HepG2 (cell line): ENCODE results near the gene EFEMP2. TPM values are rescaled to one million over a fixed set of nuclear protein-coding genes. Genes with fewer than 3 reads are reported as not detected.

Experiments used
- ARNT ChIP-seq: fragments of 450-650 bp; IDR thresholded peaks from 2 replicates; pipeline ENCODE4 v1.6.1; 2017
- BCL6 ChIP-seq: IDR thresholded peaks from 2 replicates; pipeline ENCODE4 v1.6.1; 2016; ENCODE audit warnings: missing genetic modification reagents, missing compliant biosample characterization
- CHD2 ChIP-seq: IDR thresholded peaks from 2 replicates; pipeline ENCODE4 v1.6.1; 2011; ENCODE audit warnings: low read depth, low read length, improper control_type of control experiment
- DMAP1 ChIP-seq: IDR thresholded peaks from 2 replicates; pipeline ENCODE4 v1.6.1; 2016
- FOXJ3 ChIP-seq: sonication (generic); formaldehyde crosslinking; IDR thresholded peaks from 2 replicates; pipeline ENCODE4 v1.4.0; 2020; ENCODE audit warnings: missing genetic modification reagents, mild to moderate bottlenecking, borderline replicate concordance
- MAFG ChIP-seq: sonication (generic); formaldehyde crosslinking; IDR thresholded peaks from 2 replicates; pipeline ENCODE4 v1.5.1; 2020; ENCODE audit warnings: mild to moderate bottlenecking, missing genetic modification reagents
- SAP130 ChIP-seq: IDR thresholded peaks from 2 replicates; pipeline ENCODE4 v1.6.1; 2016; ENCODE audit warnings: low read depth
- SMAD9 ChIP-seq: sonication (generic); formaldehyde crosslinking; IDR thresholded peaks from 2 replicates; pipeline ENCODE4 v1.5.1; 2020; ENCODE audit warnings: mild to moderate bottlenecking, missing genetic modification reagents
- SP2 ChIP-seq: sonication (generic); formaldehyde crosslinking; IDR thresholded peaks from 2 replicates; pipeline ENCODE4 v1.5.1; 2020; ENCODE audit warnings: mild to moderate bottlenecking, missing genetic modification reagents
- UBTF ChIP-seq: sonication (generic); formaldehyde crosslinking; IDR thresholded peaks from 2 replicates; pipeline ENCODE4 v1.4.0; 2020; ENCODE audit warnings: mild to moderate bottlenecking, missing genetic modification reagents
- ZBTB40 ChIP-seq, 2 experiments: fragments of 450-650 bp in 1 of 2; sonication (generic) in 1 of 2; formaldehyde crosslinking in 1 of 2; IDR thresholded peaks; 2 replicates each; pipeline versions ENCODE4 v1.6.1 to v1.8.0; 2016 to 2022; ENCODE audit warnings: antibody characterized with exemption in 1 of 2, mild to moderate bottlenecking in 1 of 2, missing genetic modification reagents in 1 of 2
- ZFY ChIP-seq: sonication (generic); formaldehyde crosslinking; IDR thresholded peaks from 2 replicates; pipeline ENCODE4 v1.4.0; 2020; ENCODE audit warnings: missing genetic modification reagents
- ZKSCAN8 ChIP-seq: IDR thresholded peaks from 2 replicates; pipeline ENCODE4 v1.6.1; 2016; ENCODE audit warnings: borderline replicate concordance, missing genetic modification reagents, missing compliant biosample characterization
- ZNF101 ChIP-seq: sonication (generic); formaldehyde crosslinking; IDR thresholded peaks from 2 replicates; pipeline ENCODE4 v1.4.0; 2020; ENCODE audit warnings: mild to moderate bottlenecking, low read depth, missing genetic modification reagents, borderline replicate concordance
- ZNF496 ChIP-seq: sonication (generic); formaldehyde crosslinking; IDR thresholded peaks from 2 replicates; pipeline ENCODE4 v1.8.1; 2023; ENCODE audit warnings: mild to moderate bottlenecking, moderate library complexity, missing genetic modification reagents; ENCODE audit not compliant: insufficient replicate concordance
- ZNF605 ChIP-seq: sonication (generic); formaldehyde crosslinking; IDR thresholded peaks from 2 replicates; pipeline ENCODE4 v1.8.0; 2022; ENCODE audit warnings: mild to moderate bottlenecking, missing genetic modification reagents
- ZNF652 ChIP-seq: IDR thresholded peaks from 2 replicates; pipeline ENCODE4 v1.6.1; 2016; ENCODE audit warnings: low read depth, borderline replicate concordance
- ZNF660 ChIP-seq: sonication (generic); formaldehyde crosslinking; IDR thresholded peaks from 2 replicates; pipeline ENCODE4 v1.5.1; 2020; ENCODE audit warnings: mild to moderate bottlenecking, low read depth, missing genetic modification reagents, borderline replicate concordance
- ZNF713 ChIP-seq: sonication (generic); formaldehyde crosslinking; IDR thresholded peaks from 2 replicates; pipeline ENCODE4 v1.4.0; 2020; ENCODE audit warnings: mild to moderate bottlenecking, missing genetic modification reagents
- ZNF790 ChIP-seq: sonication (generic); formaldehyde crosslinking; IDR thresholded peaks from 2 replicates; pipeline ENCODE4 v1.8.0; 2022; ENCODE audit warnings: missing genetic modification reagents, mild to moderate bottlenecking, borderline replicate concordance
- polyA plus RNA-seq, 8 experiments: library from polyadenylated mRNA; depleted of rRNA in 3 of 8; stranded (reverse) in 7 of 8; unstranded in 1 of 8; fragments of >200 nt; fragmentation: Illumina TruSeq in 4 of 8; extraction: Trizol in 4 of 8; gene quantifications; 2 replicates each; pipeline versions ENCODE4 v1.2.1 to v1.2.3, GENCODE V29; 2011 to 2016; ENCODE audit warnings: low read depth in 4 of 8, missing spikeins in 1 of 8, mixed read lengths in 1 of 8; ENCODE audit not compliant: insufficient read depth in 1 of 8
- total RNA-seq, 5 experiments: library from RNA; depleted of rRNA; stranded (reverse); fragments of >200 nt; fragmentation: Illumina TruSeq; extraction: Trizol; gene quantifications; 2 replicates each; pipeline ENCODE4 v1.2.3, GENCODE V29; 2016; ENCODE audit warnings: low read depth in 1 of 5

The EFEMP2 gene
- total and polyA plus RNA-seq, 2 of the 13 experiments (the other 11 are each of a cell fraction or from before 2014, with no cell fraction given): 7.4 to 29.7 TPM

- TF ChIP-seq ZNF605 (CRISPR knock-in tag) (no peak; the same call in 1 of the 2 replicates), ZNF790 (no peak), MAFG (CRISPR knock-in tag) (no peak), SP2 (no peak), ZNF101 (no peak), SAP130 (peak; percentile 85), ZKSCAN8 (CRISPR knock-in tag) (no peak), BCL6 (CRISPR knock-in tag) (no peak), ZNF660 (CRISPR knock-in tag) (no peak), FOXJ3 (no peak), UBTF (CRISPR knock-in tag) (no peak), ZFY (no peak), ARNT (no peak), ZBTB40 (IDR thresholded peaks at IDR 0.05) (no peak), ZBTB40 (CRISPR knock-in tag; IDR thresholded peaks at IDR 0.05) (no peak), ZNF652 (CRISPR knock-in tag) (no peak), SMAD9 (CRISPR knock-in tag) (no peak), CHD2 (no peak), ZNF713 (CRISPR knock-in tag) (no peak), ZNF496 (CRISPR knock-in tag) (no peak), DMAP1 (CRISPR knock-in tag) (no peak)
These were observed 13.3 kb downstream of the EFEMP2 start (continued) for GRCh38 chr11:65859095-65859811.
